Liver (tissue), 9 donors: ENCODE data around the gene RNU7-1. TPM values are rescaled to one million over a fixed set of nuclear protein-coding genes. Genes with fewer than 3 reads are reported as not detected.

Experiments
- DNase-seq: peaks from one replicate; pipeline ENCODE4 v3.0.0-alpha.2; 2017; ENCODE audit warnings: low spot score
- H3K27ac ChIP-seq, 2 donors: one replicate each; pipeline ENCODE4 v1.7.0; 2013; ENCODE audit warnings: inconsistent platforms in 2 of 2, low read length in 2 of 2, control low read depth in 1 of 2, low read depth in 1 of 2, mild to moderate bottlenecking in 1 of 2
- H3K27me3 ChIP-seq, 4 donors: one replicate each; pipeline versions ENCODE4 v1.6.1 to v1.7.0; 2013; ENCODE audit warnings: low read length in 3 of 4, inconsistent platforms in 1 of 4, mild to moderate bottlenecking in 1 of 4, moderate library complexity in 1 of 4; ENCODE audit not compliant: control insufficient read depth in 4 of 4, insufficient read depth in 4 of 4
- H3K36me3 ChIP-seq, 4 donors: one replicate each; pipeline versions ENCODE4 v1.6.1 to v1.7.0; 2013; ENCODE audit warnings: low read length in 3 of 4, mild to moderate bottlenecking in 3 of 4, low read depth in 1 of 4, moderate library complexity in 1 of 4; ENCODE audit not compliant: control insufficient read depth in 4 of 4, insufficient read depth in 3 of 4
- H3K4me1 ChIP-seq, 4 donors: one replicate each; pipeline versions ENCODE4 v1.6.1 to v1.7.0; 2013; ENCODE audit warnings: low read length in 3 of 4, mild to moderate bottlenecking in 3 of 4, moderate library complexity in 1 of 4; ENCODE audit not compliant: control insufficient read depth in 4 of 4, insufficient read depth in 4 of 4
- H3K4me3 ChIP-seq, 3 donors: one replicate each; pipeline versions ENCODE4 v1.6.1 to v1.7.0; 2013; ENCODE audit warnings: low read length in 3 of 3, control low read depth in 1 of 3, low read depth in 1 of 3, mild to moderate bottlenecking in 1 of 3
- H3K9ac ChIP-seq, 2 donors: one replicate each; pipeline ENCODE4 v1.7.0; 2013; ENCODE audit warnings: low read length in 2 of 2, mild to moderate bottlenecking in 2 of 2, moderate library complexity in 2 of 2, control low read depth in 1 of 2, low read depth in 1 of 2
- H3K9me3 ChIP-seq, 4 donors: one replicate each; pipeline versions ENCODE4 v1.6.1 to v1.7.0; 2013; ENCODE audit warnings: low read length in 3 of 4; ENCODE audit not compliant: control insufficient read depth in 4 of 4
- EGR1 ChIP-seq, 2 donors: IDR thresholded peaks; 2 replicates each; pipeline ENCODE4 v1.6.1; 2016 to 2018; ENCODE audit warnings: antibody characterized with exemption in 2 of 2, low read depth in 2 of 2
- FOXA1 ChIP-seq: IDR thresholded peaks from 2 replicates; pipeline ENCODE4 v1.6.1; 2016; ENCODE audit warnings: antibody characterized with exemption
- FOXA2 ChIP-seq: IDR thresholded peaks from 2 replicates; pipeline ENCODE4 v1.6.1; 2016; ENCODE audit warnings: antibody characterized with exemption
- GABPA ChIP-seq, 2 donors: IDR thresholded peaks in 1 of 2; conservative IDR thresholded peaks in 1 of 2; 2 replicates each; pipeline ENCODE4 v1.6.1; 2016; ENCODE audit warnings: antibody characterized with exemption in 2 of 2, mild to moderate bottlenecking in 1 of 2, moderate library complexity in 1 of 2
- HNF4G ChIP-seq: IDR thresholded peaks from 2 replicates; pipeline ENCODE4 v1.6.1; 2016; ENCODE audit warnings: antibody characterized with exemption
- JUND ChIP-seq, 2 donors: IDR thresholded peaks; 2 replicates each; pipeline ENCODE4 v1.6.1; 2016; ENCODE audit warnings: antibody characterized with exemption in 2 of 2
- NR2F2 ChIP-seq: IDR thresholded peaks from 2 replicates; pipeline ENCODE4 v1.6.1; 2016; ENCODE audit warnings: antibody characterized with exemption
- RAD21 ChIP-seq, 2 donors: IDR thresholded peaks; 2 replicates each; pipeline ENCODE4 v1.6.1; 2016; ENCODE audit warnings: antibody characterized with exemption in 2 of 2, mild to moderate bottlenecking in 2 of 2
- SP1 ChIP-seq: IDR thresholded peaks from 2 replicates; pipeline ENCODE4 v1.6.1; 2018; ENCODE audit warnings: antibody characterized with exemption, mild to moderate bottlenecking
- TAF1 ChIP-seq: conservative IDR thresholded peaks from 2 replicates; pipeline ENCODE4 v1.6.1; 2016; ENCODE audit warnings: antibody characterized with exemption, mild to moderate bottlenecking
- WGBS: extraction: QIAGEN DNeasy Blood & Tissue Kit; methylation state at CpG from one replicate; pipeline ENCODE4 v1.1.7; 2013; 5-methylcytosine and 5-hydroxymethylcytosine counted together
- polyA plus RNA-seq, 2 donors: library from polyadenylated mRNA; stranded (reverse) in 1 of 2; unstranded in 1 of 2; fragments of 200-250 nt in 1 of 2; fragments of >200 nt in 1 of 2; fragmentation: Nextera tagmentation in 1 of 2; extraction: Ambion mirVana in 1 of 2; gene quantifications; one replicate each; pipeline versions ENCODE4 v1.2.1 to v1.2.3, GENCODE V29; 2013 to 2015
- total RNA-seq, 2 donors: library from RNA; depleted of rRNA; stranded (reverse); fragments of >200 nt; gene quantifications; one replicate each; pipeline ENCODE4 v1.2.3, GENCODE V29; 2014
- TF ChIP-seq, protein P1 (sequence below): fragments of 150-350 bp; IDR thresholded peaks from 2 replicates; pipeline ENCODE4 v1.5.1; 2017; ENCODE audit warnings: improper control_type of control experiment, low read depth, low read length; ENCODE audit not compliant: missing input control
- TF ChIP-seq, protein P2 (sequence below): IDR thresholded peaks from 2 replicates; pipeline ENCODE4 v1.6.1; 2016; ENCODE audit warnings: antibody characterized with exemption, mild to moderate bottlenecking
- TF ChIP-seq, protein P3 (sequence below): IDR thresholded peaks from 2 replicates; pipeline ENCODE4 v1.6.1; 2016; ENCODE audit warnings: antibody characterized with exemption
- TF ChIP-seq, protein P4 (sequence below): IDR thresholded peaks from 2 replicates; pipeline ENCODE4 v1.6.1; 2016; ENCODE audit warnings: antibody characterized with exemption
- TF ChIP-seq, protein P5 (sequence below): IDR thresholded peaks from 2 replicates; pipeline ENCODE4 v1.6.1; 2016; ENCODE audit warnings: antibody characterized with exemption
- donor health status: healthy.
- donor health status: healthy.
- donor health status: healthy.
- donor health status: healthy.
- donor health status: healthy.

The RNU7-1 gene
- total and polyA plus RNA-seq, 4 donors = not detected

DNA sequence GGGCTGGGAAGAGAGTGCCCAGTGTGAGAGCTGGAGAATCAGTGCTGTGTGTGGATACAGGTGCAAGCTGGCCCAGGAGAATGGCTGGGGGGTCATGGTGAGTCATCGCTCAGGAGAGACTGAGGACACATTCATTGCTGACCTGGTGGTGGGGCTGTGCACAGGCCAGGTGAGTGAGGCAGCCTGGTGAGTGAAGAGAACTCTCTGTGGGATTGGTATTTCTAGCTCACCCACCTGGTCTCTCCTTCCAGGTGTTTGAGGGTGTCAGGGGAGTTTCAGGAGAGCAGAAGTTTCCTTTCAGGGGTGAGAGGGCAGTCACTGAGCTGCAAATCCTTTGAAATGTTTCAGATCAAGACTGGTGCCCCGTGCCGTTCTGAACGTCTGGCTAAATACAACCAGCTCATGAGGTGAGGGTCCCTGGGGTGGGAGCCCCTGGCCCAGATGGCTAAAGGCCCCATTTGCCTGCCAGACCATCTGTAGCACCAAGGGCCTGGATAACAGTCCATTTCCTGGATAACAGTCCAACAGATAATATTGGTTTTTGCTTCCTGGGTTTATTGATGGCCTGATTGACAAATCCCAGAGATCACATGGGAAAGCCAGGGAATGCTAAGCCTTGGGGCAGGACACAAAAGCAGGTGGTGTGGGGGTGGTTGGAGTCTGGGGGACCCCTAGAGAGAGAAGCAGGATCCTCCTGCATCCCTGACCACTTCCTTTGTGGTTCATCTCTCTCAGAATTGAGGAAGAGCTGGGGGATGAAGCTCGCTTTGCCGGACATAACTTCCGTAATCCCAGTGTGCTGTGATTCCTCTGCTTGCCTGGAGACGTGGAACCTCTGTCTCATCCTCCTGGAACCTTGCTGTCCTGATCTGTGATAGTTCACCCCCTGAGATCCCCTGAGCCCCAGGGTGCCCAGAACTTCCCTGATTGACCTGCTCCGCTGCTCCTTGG is 21.3 kb upstream of the RNU7-1 start:
- peaks cover 9 to 38% (median 34%) of the 10 kb centered on the region in 4 donors for H3K4me1 ChIP-seq
- TF ChIP-seq FOXA1 (no peak), NR2F2 (no peak), SP1 (no peak), FOXA2 (no peak), HNF4G (no peak), TAF1 (no peak), RAD21 (IDR thresholded peaks at IDR 0.05) (no peak), GABPA (IDR thresholded peaks at IDR 0.05 in 1 of 2, conservative IDR thresholded peaks at IDR 0.05 in 1 of 2) (no peak), JUND (IDR thresholded peaks at IDR 0.05) (no peak), EGR1 (IDR thresholded peaks at IDR 0.05; ENCODE audit: low read depth in 2 of 2) (no peak)
- TF ChIP-seq, protein P1, sequence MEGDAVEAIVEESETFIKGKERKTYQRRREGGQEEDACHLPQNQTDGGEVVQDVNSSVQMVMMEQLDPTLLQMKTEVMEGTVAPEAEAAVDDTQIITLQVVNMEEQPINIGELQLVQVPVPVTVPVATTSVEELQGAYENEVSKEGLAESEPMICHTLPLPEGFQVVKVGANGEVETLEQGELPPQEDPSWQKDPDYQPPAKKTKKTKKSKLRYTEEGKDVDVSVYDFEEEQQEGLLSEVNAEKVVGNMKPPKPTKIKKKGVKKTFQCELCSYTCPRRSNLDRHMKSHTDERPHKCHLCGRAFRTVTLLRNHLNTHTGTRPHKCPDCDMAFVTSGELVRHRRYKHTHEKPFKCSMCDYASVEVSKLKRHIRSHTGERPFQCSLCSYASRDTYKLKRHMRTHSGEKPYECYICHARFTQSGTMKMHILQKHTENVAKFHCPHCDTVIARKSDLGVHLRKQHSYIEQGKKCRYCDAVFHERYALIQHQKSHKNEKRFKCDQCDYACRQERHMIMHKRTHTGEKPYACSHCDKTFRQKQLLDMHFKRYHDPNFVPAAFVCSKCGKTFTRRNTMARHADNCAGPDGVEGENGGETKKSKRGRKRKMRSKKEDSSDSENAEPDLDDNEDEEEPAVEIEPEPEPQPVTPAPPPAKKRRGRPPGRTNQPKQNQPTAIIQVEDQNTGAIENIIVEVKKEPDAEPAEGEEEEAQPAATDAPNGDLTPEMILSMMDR = no peak
- TF ChIP-seq, protein P2, sequence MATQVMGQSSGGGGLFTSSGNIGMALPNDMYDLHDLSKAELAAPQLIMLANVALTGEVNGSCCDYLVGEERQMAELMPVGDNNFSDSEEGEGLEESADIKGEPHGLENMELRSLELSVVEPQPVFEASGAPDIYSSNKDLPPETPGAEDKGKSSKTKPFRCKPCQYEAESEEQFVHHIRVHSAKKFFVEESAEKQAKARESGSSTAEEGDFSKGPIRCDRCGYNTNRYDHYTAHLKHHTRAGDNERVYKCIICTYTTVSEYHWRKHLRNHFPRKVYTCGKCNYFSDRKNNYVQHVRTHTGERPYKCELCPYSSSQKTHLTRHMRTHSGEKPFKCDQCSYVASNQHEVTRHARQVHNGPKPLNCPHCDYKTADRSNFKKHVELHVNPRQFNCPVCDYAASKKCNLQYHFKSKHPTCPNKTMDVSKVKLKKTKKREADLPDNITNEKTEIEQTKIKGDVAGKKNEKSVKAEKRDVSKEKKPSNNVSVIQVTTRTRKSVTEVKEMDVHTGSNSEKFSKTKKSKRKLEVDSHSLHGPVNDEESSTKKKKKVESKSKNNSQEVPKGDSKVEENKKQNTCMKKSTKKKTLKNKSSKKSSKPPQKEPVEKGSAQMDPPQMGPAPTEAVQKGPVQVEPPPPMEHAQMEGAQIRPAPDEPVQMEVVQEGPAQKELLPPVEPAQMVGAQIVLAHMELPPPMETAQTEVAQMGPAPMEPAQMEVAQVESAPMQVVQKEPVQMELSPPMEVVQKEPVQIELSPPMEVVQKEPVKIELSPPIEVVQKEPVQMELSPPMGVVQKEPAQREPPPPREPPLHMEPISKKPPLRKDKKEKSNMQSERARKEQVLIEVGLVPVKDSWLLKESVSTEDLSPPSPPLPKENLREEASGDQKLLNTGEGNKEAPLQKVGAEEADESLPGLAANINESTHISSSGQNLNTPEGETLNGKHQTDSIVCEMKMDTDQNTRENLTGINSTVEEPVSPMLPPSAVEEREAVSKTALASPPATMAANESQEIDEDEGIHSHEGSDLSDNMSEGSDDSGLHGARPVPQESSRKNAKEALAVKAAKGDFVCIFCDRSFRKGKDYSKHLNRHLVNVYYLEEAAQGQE = no peak
- TF ChIP-seq, protein P3, sequence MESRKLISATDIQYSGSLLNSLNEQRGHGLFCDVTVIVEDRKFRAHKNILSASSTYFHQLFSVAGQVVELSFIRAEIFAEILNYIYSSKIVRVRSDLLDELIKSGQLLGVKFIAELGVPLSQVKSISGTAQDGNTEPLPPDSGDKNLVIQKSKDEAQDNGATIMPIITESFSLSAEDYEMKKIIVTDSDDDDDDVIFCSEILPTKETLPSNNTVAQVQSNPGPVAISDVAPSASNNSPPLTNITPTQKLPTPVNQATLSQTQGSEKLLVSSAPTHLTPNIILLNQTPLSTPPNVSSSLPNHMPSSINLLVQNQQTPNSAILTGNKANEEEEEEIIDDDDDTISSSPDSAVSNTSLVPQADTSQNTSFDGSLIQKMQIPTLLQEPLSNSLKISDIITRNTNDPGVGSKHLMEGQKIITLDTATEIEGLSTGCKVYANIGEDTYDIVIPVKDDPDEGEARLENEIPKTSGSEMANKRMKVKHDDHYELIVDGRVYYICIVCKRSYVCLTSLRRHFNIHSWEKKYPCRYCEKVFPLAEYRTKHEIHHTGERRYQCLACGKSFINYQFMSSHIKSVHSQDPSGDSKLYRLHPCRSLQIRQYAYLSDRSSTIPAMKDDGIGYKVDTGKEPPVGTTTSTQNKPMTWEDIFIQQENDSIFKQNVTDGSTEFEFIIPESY = no peak
- TF ChIP-seq, protein P4, sequence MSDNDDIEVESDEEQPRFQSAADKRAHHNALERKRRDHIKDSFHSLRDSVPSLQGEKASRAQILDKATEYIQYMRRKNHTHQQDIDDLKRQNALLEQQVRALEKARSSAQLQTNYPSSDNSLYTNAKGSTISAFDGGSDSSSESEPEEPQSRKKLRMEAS = no peak
- TF ChIP-seq, protein P5, sequence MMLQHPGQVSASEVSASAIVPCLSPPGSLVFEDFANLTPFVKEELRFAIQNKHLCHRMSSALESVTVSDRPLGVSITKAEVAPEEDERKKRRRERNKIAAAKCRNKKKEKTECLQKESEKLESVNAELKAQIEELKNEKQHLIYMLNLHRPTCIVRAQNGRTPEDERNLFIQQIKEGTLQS = no peak
- no peaks in the 10 kb centered on the region for H3K27me3 ChIP-seq
- 82% methylated on average over 9 of the region's 9 CpGs for WGBS
- no peaks in the 10 kb centered on the region for H3K9me3 ChIP-seq
- H3K36me3 ChIP-seq = no peaks in the 10 kb centered on the region
- H3K9ac ChIP-seq = no peak overlapping the region
- H3K4me3 ChIP-seq = no peak overlapping the region
- DNase-seq = no peak
- H3K27ac ChIP-seq = no peak overlapping the region
